H1 (cell line): Measurements from ENCODE around the gene SLC6A18. TPM values are rescaled to one million over a fixed set of nuclear protein-coding genes. Genes with fewer than 3 reads are reported as not detected.

Experiments used
- RAD21 ChIP-seq, 2 experiments: IDR thresholded peaks in 1 of 2; conservative IDR thresholded peaks in 1 of 2; 2 replicates each; pipeline ENCODE4 v1.6.1; 2011; ENCODE audit warnings: low read depth in 2 of 2, low read length in 2 of 2, improper control_type of control experiment in 1 of 2, inconsistent platforms in 1 of 2, mild to moderate bottlenecking in 1 of 2, moderate library complexity in 1 of 2
- SIRT6 ChIP-seq: IDR thresholded peaks from one replicate; pipeline ENCODE4 v1.7.1; 2012; ENCODE audit warnings: low read length, inconsistent platforms
- polyA plus RNA-seq, 7 experiments: library from polyadenylated mRNA; depleted of rRNA in 3 of 7; stranded (reverse) in 5 of 7; unstranded in 2 of 7; fragments of >200 nt in 5 of 7; fragments of 200-250 nt in 2 of 7; gene quantifications; 1 replicate in 5 of 7; 2 replicates in 1 of 7; 4 replicates in 1 of 7; pipeline versions ENCODE4 v1.2.1 to v1.2.3, GENCODE V29; 2011 to 2013; ENCODE audit warnings: missing spikeins in 2 of 7, mixed read lengths in 2 of 7
- total RNA-seq: library from RNA; stranded (reverse); fragmentation: NEBNext Ultra II Directional; extraction: Animal tissue kit (Norgen Biotek cat#: 25700); gene quantifications from 2 replicates; pipeline ENCODE4 v1.2.1, GENCODE V29; 2021
- TF ChIP-seq, protein P1 (sequence below): IDR thresholded peaks from 2 replicates; pipeline ENCODE4 v1.6.1; 2012; ENCODE audit warnings: low read length, inconsistent platforms
- TF ChIP-seq, protein P2 (sequence below): IDR thresholded peaks from 2 replicates; pipeline ENCODE4 v1.6.1; 2012; ENCODE audit warnings: inconsistent platforms

SLC6A18 gene
- total and polyA plus RNA-seq, 2 of the 8 experiments (the other 6 are each of a cell fraction or from before 2014, with no cell fraction given) = not detected

GRCh38 chr5:1182633-1183423, 42.4 kb upstream of the SLC6A18 start (continued):
- TF ChIP-seq, protein P1, sequence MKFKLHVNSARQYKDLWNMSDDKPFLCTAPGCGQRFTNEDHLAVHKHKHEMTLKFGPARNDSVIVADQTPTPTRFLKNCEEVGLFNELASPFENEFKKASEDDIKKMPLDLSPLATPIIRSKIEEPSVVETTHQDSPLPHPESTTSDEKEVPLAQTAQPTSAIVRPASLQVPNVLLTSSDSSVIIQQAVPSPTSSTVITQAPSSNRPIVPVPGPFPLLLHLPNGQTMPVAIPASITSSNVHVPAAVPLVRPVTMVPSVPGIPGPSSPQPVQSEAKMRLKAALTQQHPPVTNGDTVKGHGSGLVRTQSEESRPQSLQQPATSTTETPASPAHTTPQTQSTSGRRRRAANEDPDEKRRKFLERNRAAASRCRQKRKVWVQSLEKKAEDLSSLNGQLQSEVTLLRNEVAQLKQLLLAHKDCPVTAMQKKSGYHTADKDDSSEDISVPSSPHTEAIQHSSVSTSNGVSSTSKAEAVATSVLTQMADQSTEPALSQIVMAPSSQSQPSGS = no peak
- TF ChIP-seq SIRT6 (no peak), RAD21 (IDR thresholded peaks at IDR 0.05 in 1 of 2, conservative IDR thresholded peaks at IDR 0.05 in 1 of 2; ENCODE audit: low read depth in 2 of 2, low read length in 2 of 2) (no peak)
- TF ChIP-seq, protein P2, sequence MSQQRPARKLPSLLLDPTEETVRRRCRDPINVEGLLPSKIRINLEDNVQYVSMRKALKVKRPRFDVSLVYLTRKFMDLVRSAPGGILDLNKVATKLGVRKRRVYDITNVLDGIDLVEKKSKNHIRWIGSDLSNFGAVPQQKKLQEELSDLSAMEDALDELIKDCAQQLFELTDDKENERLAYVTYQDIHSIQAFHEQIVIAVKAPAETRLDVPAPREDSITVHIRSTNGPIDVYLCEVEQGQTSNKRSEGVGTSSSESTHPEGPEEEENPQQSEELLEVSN = no peak
- TF ChIP-seq, all 59 proteins: peak for 0
